Osteocyte (in vitro differentiated cells): ENCODE data around the gene PCDHGA7. TPM values are rescaled to one million over a fixed set of nuclear protein-coding genes. Genes with fewer than 3 reads are reported as not detected.
A peak's percentile ranks its signal among the peaks of the same experiment; 100 is the strongest.
"Not testable (repeated sequence)": the region's sequence is repeated elsewhere in the genome, so short reads cannot be mapped to it uniquely, and the experiment has no call there.

Experiments
- DNase-seq: peaks from one replicate; pipeline ENCODE4 v3.0.0; 2021; ENCODE audit warnings: mixed read lengths; ENCODE audit not compliant: unreplicated experiment; ENCODE audit errors: extremely low spot score
- H3K27ac Mint-ChIP-seq: one replicate; pipeline ENCODE4 v1.8.0; 2021; ENCODE audit warnings: mild to moderate bottlenecking, mixed read lengths; ENCODE audit not compliant: unreplicated experiment
- H3K27me3 Mint-ChIP-seq: one replicate; pipeline ENCODE4 v1.8.0; 2021; ENCODE audit warnings: mixed read lengths; ENCODE audit not compliant: unreplicated experiment
- H3K36me3 Mint-ChIP-seq: one replicate; pipeline ENCODE4 v1.8.0; 2021; ENCODE audit warnings: mixed read lengths; ENCODE audit not compliant: unreplicated experiment
- H3K4me1 Mint-ChIP-seq: one replicate; pipeline ENCODE4 v1.8.0; 2021; ENCODE audit warnings: mixed read lengths; ENCODE audit not compliant: unreplicated experiment
- H3K4me3 Mint-ChIP-seq: one replicate; pipeline ENCODE4 v1.8.0; 2021; ENCODE audit warnings: mild to moderate bottlenecking, moderate library complexity, mixed read lengths; ENCODE audit not compliant: unreplicated experiment
- H3K9me3 Mint-ChIP-seq: one replicate; pipeline ENCODE4 v1.8.0; 2021; ENCODE audit warnings: mixed read lengths; ENCODE audit not compliant: unreplicated experiment
- total RNA-seq: library from RNA; stranded (reverse); gene quantifications from 2 replicates; pipeline ENCODE4 v1.2.1, GENCODE V29; 2021
- TF ChIP-seq, protein P1 (sequence below): fragments of 200-600 bp; sonication (generic); IDR thresholded peaks from 2 replicates; pipeline ENCODE4 v1.5.0; 2021; ENCODE audit warnings: antibody characterized with exemption, mild to moderate bottlenecking, moderate library complexity

Gene PCDHGA7
- total RNA-seq, 1 donor from 2014 or later: 0.11 TPM

DNA sequence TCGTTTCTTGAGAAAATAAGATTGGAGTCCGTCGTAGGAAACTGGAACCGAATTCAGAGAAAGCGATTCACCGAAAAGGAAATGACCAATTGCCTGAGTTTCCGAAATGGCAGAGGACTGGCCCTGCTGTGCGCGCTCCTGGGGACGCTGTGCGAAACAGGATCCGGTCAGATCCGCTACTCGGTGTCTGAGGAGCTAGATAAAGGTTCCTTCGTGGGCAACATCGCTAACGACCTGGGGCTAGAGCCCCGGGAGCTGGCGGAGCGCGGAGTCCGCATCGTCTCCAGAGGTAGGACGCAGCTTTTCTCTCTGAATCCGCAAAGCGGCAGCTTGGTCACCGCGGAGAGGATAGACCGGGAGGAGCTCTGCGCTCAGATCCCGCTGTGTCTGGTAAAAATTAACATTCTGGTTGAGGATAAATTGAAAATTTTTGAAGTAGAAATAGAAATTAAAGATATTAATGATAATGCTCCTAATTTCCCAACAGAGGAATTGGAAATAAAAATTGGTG is 38.5 kb upstream of the PCDHGA7 start:
- Mint-ChIP-seq H3K4me3 (no peak overlapping the region), H3K9me3 (peaks cover 30% of the 10 kb centered on the region), H3K27me3 (no peaks in the 10 kb centered on the region), H3K4me1 (no peaks in the 10 kb centered on the region), H3K36me3 (no peaks in the 10 kb centered on the region), H3K27ac (no peak overlapping the region)
- no peak for DNase-seq
- TF ChIP-seq, protein P1, sequence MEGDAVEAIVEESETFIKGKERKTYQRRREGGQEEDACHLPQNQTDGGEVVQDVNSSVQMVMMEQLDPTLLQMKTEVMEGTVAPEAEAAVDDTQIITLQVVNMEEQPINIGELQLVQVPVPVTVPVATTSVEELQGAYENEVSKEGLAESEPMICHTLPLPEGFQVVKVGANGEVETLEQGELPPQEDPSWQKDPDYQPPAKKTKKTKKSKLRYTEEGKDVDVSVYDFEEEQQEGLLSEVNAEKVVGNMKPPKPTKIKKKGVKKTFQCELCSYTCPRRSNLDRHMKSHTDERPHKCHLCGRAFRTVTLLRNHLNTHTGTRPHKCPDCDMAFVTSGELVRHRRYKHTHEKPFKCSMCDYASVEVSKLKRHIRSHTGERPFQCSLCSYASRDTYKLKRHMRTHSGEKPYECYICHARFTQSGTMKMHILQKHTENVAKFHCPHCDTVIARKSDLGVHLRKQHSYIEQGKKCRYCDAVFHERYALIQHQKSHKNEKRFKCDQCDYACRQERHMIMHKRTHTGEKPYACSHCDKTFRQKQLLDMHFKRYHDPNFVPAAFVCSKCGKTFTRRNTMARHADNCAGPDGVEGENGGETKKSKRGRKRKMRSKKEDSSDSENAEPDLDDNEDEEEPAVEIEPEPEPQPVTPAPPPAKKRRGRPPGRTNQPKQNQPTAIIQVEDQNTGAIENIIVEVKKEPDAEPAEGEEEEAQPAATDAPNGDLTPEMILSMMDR: no peak

DNA sequence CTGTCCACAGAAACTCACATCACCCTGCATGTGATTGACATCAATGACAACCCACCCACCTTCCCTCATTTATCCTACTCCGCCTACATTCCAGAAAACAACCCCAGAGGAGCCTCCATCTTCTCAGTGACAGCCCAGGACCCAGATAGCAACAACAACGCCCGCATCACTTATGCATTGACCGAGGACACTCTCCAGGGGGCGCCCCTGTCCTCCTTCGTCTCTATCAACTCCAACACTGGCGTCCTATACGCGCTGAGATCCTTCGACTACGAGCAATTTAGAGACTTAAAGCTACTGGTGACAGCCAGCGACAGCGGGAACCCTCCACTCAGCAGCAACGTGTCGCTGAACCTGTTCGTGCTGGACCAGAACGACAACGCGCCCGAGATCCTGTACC is 37.2 kb upstream of the PCDHGA7 start:
- peaks cover 32% of the 10 kb centered on the region for H3K9me3 Mint-ChIP-seq

DNA sequence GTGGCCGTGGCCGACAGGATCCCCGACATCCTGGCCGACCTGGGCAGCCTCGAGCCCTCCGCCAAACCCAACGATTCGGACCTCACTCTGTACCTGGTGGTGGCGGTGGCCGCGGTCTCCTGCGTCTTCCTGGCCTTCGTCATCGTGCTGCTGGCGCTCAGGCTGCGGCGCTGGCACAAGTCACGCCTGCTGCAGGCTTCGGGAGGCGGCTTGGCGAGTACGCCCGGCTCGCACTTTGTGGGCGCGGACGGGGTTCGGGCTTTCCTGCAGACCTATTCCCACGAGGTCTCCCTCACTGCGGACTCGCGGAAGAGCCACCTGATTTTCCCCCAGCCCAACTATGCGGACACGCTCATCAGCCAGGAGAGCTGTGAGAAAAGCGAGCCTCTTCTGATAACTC is 36.5 kb upstream of the PCDHGA7 start:
- H3K36me3 Mint-ChIP-seq, H3K4me1 Mint-ChIP-seq, DNase-seq, H3K27ac Mint-ChIP-seq, H3K27me3 Mint-ChIP-seq, H3K4me3 Mint-ChIP-seq: not testable (repeated sequence)
- peaks cover 31% of the 10 kb centered on the region for H3K9me3 Mint-ChIP-seq

More for the DNA sequence above, 37.2 kb upstream of the PCDHGA7 start:
- Mint-ChIP-seq H3K27ac (no peak overlapping the region), H3K4me3 (no peak overlapping the region), H3K36me3 (peaks cover 1% of the 10 kb centered on the region), H3K27me3 (no peaks in the 10 kb centered on the region), H3K4me1 (peaks cover 1% of the 10 kb centered on the region)
- TF ChIP-seq, protein P1: no peak
- no peak for DNase-seq

DNA sequence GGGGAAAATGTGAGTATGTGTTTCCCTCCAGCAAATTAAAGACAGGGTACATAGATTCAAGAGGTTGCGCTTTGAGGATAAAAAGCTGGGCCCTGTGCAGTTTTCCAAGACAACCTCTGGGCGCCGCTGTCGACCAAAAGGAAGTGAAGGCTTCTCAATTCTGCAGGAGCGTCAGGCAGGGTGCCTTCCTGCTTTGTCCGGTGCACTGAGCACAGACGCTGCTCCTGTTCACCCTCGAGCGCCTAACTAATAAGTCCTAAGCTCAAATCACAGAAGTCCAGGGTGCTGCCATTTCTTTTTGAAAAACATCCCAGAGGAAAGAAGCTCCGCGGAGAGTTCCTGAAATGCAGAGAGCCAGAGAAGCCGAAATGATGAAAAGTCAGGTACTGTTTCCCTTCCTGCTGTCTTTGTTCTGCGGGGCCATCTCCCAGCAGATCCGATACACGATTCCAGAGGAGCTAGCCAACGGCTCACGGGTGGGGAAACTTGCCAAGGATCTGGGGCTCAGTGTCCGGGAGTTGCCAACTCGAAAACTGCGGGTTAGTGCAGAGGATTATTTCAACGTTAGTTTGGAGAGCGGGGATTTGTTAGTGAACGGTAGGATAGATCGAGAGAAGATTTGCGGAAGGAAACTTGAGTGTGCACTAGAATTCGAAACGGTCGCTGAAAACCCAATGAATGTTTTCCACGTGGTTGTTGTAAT is 32.5 kb upstream of the PCDHGA7 start, which contains the start of gene PCDHGB1:
TSS of gene PCDHGB1 (plus strand) at position 183 of the 703 bp plus-strand sequence. CDS start at position 345, 162 bp downstream.
- H3K9me3 Mint-ChIP-seq: peaks cover 25% of the 10 kb centered on the region
- H3K4me1 Mint-ChIP-seq: peaks cover 1% of the 10 kb centered on the region
- H3K27ac Mint-ChIP-seq: no peak within 1 kb of the TSS
- no peak for DNase-seq
- no peaks in the 10 kb centered on the region for H3K27me3 Mint-ChIP-seq
- peaks cover 1% of the 10 kb centered on the region for H3K36me3 Mint-ChIP-seq
- TF ChIP-seq, protein P1: peak; percentile 33
- no peak within 1 kb of the TSS for H3K4me3 Mint-ChIP-seq

DNA sequence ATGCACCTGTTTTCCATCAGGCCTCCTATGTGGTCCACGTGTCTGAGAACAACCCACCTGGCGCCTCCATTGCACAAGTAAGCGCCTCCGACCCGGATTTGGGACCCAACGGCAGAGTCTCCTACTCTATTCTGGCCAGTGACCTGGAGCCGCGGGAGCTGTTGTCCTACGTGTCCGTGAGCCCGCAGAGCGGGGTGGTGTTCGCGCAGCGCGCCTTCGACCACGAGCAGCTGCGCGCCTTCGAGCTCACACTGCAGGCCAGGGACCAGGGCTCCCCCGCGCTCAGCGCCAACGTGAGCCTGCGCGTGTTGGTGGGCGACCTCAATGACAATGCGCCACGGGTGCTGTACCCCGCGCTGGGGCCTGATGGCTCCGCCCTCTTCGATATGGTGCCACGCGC is 31.0 kb upstream of the PCDHGA7 start:
- DNase-seq: no peak
- TF ChIP-seq, protein P1: no peak
- Mint-ChIP-seq H3K4me3 (no peak overlapping the region), H3K4me1 (peaks cover 1% of the 10 kb centered on the region), H3K27ac (no peak overlapping the region), H3K36me3 (peaks cover 1% of the 10 kb centered on the region), H3K27me3 (no peaks in the 10 kb centered on the region), H3K9me3 (peaks cover 28% of the 10 kb centered on the region)
